K562 (cell line): Measurements from ENCODE around the gene MCOLN2.

Experiments used
- TRIM25 ChIP-seq: fragments of 450-650 bp; IDR thresholded peaks from 2 replicates; pipeline ENCODE4 v1.7.0; 2016; ENCODE audit warnings: borderline replicate concordance
- TF ChIP-seq, protein P1 (sequence below), 3 experiments: IDR thresholded peaks in 2 of 3; conservative IDR thresholded peaks in 1 of 3; 2 replicates each; pipeline ENCODE4 v1.5.1; 2011 to 2012; ENCODE audit warnings: low read length in 3 of 3, mild to moderate bottlenecking in 3 of 3, control low read depth in 2 of 3, improper control_type of control experiment in 1 of 3, inconsistent platforms in 1 of 3, low read depth in 1 of 3, mixed read lengths in 1 of 3, moderate library complexity in 1 of 3; ENCODE audit not compliant: insufficient read depth in 2 of 3

DNA sequence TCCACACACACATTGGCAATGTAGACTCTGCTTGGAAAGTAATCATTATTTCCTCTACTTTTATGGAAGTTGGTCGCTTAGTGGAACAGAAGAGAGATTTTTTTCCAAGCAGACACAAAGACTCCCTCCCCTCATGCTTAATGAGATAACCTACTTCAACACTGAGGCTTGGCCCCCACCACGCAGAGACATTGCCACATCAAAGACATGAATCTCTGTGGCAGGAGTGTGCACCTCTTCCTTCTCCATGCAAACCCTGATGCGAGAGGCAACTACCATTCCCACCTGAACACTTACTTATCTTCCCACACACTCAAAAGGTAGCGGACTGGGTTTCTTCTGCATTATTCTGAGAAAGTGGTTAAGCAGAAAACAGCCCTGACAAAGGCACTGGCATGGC is 66.6 kb downstream of the MCOLN2 start:
- no peak for TF ChIP-seq TRIM25
- TF ChIP-seq, protein P1, sequence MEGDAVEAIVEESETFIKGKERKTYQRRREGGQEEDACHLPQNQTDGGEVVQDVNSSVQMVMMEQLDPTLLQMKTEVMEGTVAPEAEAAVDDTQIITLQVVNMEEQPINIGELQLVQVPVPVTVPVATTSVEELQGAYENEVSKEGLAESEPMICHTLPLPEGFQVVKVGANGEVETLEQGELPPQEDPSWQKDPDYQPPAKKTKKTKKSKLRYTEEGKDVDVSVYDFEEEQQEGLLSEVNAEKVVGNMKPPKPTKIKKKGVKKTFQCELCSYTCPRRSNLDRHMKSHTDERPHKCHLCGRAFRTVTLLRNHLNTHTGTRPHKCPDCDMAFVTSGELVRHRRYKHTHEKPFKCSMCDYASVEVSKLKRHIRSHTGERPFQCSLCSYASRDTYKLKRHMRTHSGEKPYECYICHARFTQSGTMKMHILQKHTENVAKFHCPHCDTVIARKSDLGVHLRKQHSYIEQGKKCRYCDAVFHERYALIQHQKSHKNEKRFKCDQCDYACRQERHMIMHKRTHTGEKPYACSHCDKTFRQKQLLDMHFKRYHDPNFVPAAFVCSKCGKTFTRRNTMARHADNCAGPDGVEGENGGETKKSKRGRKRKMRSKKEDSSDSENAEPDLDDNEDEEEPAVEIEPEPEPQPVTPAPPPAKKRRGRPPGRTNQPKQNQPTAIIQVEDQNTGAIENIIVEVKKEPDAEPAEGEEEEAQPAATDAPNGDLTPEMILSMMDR (IDR thresholded peaks at IDR 0.05 in 2 of 3, conservative IDR thresholded peaks at IDR 0.05 in 1 of 3; ENCODE audit: insufficient read depth in 2 of 3, low read depth in 1 of 3, low read length in 3 of 3) = no peak
